ENCODE measurements around the gene DNAJC5.
"Not testable (repeated sequence)": the region's sequence is repeated elsewhere in the genome, so short reads cannot be mapped to it uniquely, and the experiment has no call there.

Gene DNAJC5

DNA sequence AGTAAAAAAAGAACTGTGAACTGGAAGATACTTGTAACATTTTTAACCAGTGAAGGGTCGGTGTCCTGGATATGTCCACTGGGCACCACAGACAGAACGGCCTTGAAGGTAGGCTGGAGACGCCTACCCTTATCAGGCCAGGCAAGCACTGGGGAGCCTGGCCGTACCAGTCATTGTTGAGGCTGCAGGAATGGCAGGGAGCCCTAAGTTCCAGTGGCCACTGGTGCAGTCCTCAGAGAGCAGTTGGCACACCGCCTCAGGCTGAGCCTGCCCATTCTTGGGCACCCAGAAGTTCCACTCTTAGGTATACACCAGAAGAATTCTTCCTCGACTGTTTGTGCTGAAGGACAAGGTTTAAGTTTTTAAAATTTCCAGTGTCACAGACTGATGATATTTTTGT lies 20.5 kb downstream of the DNAJC5 start:
- DNase-seq: no peak

DNA sequence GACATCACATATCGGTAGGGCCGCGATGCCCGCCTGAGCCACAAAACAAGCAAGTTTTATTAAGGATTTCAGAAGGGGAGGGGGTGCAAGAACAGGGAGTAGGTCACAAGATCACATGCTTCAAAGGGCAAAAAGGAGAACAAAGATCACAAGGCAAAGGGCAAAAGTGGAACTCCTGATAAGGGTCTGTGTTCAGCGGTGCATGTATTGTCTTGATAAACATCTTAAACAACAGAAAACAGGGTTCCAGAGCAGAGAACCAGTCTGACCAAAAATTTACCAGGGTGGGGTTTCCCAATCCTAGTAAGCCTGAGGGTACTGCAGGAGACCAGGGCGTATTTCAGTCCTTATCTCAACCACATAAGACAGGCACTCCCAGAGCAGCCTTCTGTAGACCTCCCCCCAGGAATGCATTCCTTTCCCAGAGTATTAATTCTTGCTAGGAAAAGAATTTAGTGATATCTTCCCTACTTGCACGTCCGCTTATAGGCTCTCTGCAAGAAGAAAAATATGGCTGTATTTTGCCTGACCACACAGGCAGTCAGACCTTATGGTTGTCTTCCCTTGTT lies 21.5 kb downstream of the DNAJC5 start:
- DNase-seq: not testable (repeated sequence)

DNA sequence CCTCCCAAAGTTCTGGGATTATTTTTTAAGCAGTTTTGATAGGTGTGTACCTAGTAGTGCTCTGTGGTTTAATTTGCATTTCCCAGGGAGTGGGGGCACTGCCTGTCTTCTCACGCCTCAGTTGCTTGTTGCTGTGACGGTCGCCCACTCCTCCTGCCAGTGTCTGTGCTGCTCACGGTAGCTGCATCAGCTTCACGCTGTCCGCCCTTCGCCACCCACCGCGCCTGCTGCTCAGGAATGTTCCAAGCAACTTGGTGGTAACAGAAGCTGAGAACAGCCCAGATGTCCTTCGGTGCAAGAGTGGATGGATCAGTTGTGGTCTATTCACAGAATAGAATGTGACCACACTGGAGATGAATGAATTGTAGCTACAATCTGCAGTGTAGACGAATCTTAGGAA lies 22.9 kb downstream of the DNAJC5 start:
- no peak for DNase-seq

GRCh38 chr20:63919130-63919529 lies 24.2 kb downstream of the DNAJC5 start:
- DNase-seq: no peak

DNA sequence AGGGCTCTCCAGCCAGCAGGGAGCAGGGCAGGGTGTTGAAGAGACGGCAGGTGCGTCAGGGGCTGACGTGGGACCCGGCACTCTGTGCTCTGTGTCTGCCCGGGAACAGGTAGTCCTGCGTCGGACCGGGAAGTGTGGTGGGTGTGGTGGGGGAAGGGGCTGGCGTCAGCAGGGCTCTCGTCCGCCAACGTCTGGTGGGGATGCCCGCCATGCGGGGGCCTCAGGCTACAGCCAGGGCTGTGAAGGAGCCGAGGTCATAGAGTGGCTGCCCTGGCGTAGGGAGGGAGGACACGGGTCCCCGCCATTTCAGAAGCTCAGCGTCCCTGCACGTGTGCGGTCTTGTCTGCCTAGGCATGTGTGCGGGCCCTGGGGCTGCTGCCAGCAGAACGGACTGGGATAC lies 25.3 kb downstream of the DNAJC5 start:
- DNase-seq: no peak

GRCh38 chr20:63923651-63924050 lies 28.7 kb downstream of the DNAJC5 start:
- DNase-seq: no peak

DNA sequence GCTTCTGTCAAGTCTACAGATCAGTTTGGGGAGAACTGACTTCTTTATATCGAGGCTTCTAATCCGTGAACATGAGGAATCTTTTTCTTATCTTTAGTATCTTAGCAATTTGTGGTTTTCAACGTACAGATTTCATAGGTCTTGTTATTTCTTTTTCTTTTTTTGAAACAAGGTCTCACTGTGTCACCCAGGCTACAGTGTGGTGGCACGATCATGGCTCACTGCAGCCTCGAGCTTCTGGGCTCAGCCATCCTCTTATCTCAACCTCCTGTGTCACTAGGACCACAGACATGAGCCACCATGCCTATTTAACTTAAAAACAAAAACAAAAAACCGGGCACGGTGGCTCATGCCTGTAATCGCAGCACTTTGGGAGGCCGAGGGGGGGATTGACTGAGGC lies 29.3 kb downstream of the DNAJC5 start:
- DNase-seq: no peak

DNA sequence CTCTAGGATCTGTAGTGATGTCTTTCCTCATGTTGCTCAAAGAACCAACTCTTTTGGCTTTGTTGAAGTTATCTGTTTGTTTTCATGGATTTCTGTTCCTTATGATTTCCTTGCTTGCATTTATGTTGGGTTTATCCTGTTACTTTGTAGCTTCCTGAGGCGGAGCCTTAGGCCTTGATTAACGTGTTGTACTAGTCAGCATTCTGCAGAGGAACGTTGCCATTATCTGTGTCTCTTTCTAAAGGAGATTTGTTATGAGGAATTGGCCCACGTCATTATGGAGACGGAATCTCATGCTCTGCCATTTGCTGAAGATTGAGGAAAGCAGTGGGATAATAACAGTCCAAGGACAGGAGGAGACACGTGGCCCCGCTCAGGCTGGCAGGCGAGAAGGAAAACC lies 31.4 kb downstream of the DNAJC5 start:
- no peak for DNase-seq

DNA sequence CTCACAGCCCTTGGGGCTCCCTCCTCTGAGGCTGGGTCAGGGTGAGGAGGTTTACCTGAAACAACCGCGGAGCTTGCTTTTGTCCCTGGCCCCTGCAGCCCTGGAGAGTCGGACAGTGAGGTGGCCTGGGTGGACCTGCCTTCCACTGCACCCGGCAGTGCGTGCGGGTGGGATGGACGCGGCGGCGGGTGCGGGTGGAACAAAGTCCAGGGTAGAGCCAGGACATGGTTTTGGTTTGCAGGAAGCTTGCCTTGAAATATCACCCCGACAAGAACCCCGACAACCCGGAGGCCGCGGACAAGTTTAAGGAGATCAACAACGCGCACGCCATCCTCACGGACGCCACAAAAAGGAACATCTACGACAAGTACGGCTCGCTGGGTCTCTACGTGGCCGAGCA lies 34.1 kb downstream of the DNAJC5 start:
- DNase-seq: no peak

GRCh38 chr20:63929473-63929883 lies 34.6 kb downstream of the DNAJC5 start:
- DNase-seq: not testable (repeated sequence)

DNA sequence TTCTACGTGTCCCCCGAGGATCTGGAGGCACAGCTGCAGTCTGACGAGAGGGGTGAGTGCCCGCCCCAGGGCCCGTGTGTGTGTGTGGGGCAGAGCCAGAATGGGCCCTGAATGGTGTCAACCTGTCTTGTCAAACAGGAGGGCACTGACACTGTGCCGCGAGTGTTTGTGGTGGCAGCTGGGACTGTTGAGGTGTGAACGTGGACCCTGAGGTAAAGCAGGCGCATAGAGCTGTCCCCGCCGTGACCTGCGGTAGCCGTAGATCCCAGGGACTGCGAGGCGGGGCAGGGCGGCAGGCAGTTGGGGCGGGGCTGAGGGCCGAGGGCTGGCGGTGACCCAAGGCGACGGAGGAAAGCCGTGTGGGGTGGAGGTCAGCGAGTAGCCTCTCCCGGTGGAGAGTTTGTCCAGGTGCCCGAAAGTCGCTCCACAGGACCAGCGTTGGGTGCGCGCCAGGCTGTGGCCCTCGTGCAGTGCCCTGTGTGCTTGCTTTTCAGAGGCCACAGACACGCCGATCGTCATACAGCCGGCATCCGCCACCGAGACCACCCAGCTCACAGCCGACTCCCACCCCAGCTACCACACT lies 36.1 kb downstream of the DNAJC5 start:
- no peak for DNase-seq

- DNase-seq: no peak
These were observed 36.8 kb downstream of the DNAJC5 start for GRCh38 chr20:63931735-63932134.

- no peak for DNase-seq
These were observed 37.8 kb downstream of the DNAJC5 start for GRCh38 chr20:63932606-63933160.

DNA sequence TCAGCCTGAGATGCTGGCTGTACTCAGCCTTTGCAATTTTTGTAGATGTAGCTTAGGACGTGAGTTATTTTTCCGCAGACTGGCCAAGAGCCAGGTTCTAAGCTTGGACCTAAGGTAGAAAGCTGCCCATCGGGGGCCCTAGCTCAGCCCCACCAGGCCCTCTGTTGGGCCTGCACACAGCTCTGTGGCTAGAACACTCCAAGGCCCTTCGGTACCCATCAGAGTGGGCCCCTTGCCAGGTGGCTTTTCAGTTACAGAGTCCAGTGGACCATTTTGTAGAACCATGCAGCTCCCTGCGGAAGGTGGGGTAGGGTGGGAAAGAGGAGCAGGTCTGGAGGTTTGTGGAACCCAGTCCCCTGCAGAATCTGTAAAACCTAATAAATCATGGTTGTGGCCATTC lies 38.7 kb downstream of the DNAJC5 start:
- DNase-seq: no peak

- no peak for DNase-seq
These were observed 39.5 kb downstream of the DNAJC5 start for GRCh38 chr20:63934271-63935068.

GRCh38 chr20:63935447-63935846 lies 40.5 kb downstream of the DNAJC5 start:
- DNase-seq: no peak

DNA sequence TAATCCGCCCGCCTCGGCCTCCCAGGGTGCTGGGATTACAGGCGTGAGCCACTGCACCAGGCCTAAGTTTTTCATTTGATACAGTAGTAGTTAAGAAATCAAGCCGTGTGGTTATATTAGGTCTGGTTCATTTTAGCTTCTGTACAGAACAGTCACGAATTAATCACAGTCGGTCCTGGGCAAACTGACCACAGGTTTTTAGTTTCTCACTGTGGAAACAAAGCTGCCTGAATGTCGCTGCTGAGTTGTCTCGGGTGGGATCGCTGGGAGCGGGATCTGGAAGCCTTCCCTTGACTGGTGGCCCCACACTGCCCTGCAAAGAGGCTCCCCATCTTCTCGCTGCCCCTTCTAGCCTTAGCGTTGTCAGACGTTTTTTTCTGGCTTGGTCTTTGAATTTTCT lies 42.7 kb downstream of the DNAJC5 start:
- DNase-seq: no peak

DNA sequence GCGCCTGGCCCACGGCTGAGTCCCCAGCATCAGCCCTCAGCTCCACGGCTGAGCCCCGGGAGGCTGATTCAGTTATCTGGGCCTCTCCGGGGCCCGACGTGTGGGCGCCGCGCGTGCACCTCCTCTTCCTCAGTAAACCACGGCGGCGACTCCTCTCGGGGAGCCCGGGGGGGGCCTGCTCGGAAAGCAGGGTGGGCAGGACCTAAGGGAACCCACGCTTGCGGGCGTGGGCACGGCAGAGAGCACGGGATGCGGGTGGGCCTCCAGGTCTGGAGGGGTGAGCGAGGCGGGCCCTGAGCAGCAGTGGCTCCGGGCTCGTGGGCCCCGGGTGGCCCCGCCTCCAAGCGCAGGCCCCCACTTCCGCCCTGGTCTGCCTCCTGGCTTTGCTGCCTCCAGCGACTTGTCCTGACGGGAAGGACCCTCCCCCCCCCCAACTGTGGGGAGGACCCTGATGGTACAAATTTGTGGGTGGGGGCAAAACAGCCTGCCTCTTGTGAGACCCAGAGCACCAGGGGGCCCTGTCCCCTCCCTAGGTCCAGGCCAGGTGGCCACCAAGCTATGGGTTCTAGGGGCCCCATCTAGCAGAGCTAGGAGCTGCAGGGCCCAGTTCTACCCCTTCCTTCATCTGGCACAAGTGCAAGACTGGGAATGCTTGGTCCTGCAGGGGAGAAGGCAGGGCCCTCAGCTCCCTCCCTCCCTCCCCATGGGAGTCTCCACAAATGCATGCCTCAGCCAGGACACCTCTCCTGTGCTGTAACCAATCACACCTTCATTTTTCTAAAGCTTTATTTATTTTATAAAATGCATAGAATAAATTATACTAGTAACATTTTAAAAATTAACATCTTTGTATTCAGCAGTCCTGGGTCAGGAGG lies 44.4 kb downstream of the DNAJC5 start:
- no peak for DNase-seq

- DNase-seq: no peak
These were observed 45.1 kb downstream of the DNAJC5 start for GRCh38 chr20:63940071-63940471.

GRCh38 chr20:63940472-63941266 lies 45.7 kb downstream of the DNAJC5 start:
- DNase-seq: no peak

DNA sequence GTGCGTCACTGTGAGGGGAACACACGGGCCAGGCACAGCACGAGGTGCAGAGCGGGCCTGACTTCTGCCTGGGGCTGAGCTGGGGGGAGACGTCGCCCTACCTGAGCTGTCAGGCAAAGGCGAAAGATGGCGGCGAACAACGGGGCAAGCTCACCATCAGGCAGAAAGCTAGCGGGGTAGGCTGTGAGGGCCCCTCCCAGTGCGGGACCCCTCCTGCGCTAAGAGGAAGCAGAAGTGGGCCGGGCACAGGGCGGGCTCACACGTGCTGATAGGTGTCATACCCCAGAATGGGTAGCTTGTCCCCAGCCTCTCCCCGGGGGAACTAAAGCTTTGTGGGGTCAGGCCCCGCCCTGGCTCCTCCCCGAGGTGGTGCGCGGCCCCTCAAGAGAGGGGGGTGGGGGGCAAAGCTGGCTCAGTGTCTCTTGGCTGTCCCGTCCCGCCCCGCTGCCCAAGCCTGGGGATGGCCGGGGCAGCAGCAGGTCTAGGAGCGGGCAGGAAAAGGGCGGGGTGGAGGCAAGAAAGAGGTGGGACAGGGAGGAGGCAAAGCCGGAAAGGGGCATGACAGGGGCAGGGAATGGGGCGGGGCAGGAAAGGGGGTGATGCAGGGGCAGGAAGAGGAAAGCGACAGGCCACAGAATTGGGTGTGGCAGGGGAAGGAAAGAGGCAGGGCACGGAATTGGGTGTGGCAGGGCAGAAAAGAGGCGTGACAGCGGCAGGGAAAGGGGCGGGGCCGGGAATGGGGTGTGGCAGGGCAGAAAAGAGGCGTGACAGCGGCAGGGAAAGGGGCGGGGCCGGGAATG lies 46.6 kb downstream of the DNAJC5 start:
- peak; percentile 79 for DNase-seq

Data from central memory CD4-positive, alpha-beta T cell (primary cell).